Measurements from ENCODE around the gene PRKAA1. TPM values are rescaled to one million over a fixed set of nuclear protein-coding genes. Genes with fewer than 3 reads are reported as not detected.

PRKAA1 gene
- total and polyA plus RNA-seq, 2 of the 13 experiments (the other 11 are each of a cell fraction or from before 2014, with no cell fraction given), result 36.6 to 58.0 TPM

DNA sequence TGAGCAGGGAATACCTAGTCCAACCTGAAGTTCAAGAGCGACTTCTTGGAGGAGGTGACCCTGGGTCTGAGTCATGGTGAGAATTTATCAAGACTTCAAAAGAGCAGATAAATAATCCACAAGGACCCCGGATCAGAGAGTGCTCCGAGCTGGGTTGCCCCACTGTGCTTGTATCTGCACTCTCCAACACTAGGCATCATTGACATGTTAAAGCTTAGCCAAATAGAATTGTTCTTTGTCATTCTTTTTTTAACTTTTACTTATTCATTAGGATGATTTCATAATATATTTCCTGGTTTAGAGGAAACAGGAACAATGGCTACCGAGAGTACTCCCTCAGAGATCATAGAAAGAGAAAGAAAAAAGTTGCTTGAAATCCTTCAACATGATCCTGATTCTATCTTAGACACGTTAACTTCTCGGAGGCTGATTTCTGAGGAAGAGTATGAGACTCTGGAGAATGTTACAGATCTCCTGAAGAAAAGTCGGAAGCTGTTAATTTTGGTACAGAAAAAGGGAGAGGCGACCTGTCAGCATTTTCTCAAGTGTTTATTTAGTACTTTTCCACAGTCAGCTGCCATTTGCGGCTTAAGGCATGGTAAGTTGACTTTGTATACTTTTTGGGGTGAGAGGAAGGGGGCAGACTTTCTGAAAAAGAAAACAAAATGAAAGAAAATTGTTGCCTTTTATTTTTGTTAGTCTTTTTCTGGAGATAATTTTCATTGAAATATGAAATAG, 43.1 kb upstream of the PRKAA1 start, which contains the start of gene CARD6:
Gene CARD6, plus strand, starts transcription at position 300 of the 738 bp plus-strand sequence. Its CDS starts 16 bp downstream, at position 316.
- H3K36me3 ChIP-seq (replicated peaks in 1 of 2; ENCODE audit: control insufficient read depth in 1 of 2, insufficient read depth in 2 of 2, low read length in 2 of 2), result no peaks in the 10 kb centered on the region
- peak within 1 kb of the TSS; percentile 72 for H3K4me2 ChIP-seq (ENCODE audit: low read depth, low read length)
- in situ Hi-C loops (cut with HindIII; ENCODE audit: extremely low pct_ligation_motif_present, low pct_unique_long_range_greater_than_20kb) (no loop called here), intact Hi-C loops (cut with micrococcal nuclease; ENCODE audit: unreplicated experiment) (no loop called here)
- peaks cover 23% of the 10 kb centered on the region for H3K4me1 ChIP-seq (ENCODE audit: insufficient read depth, low read length)
- peak within 1 kb of the TSS; percentile 64 for H3K9ac ChIP-seq (ENCODE audit: insufficient read depth, low read depth, low read length)
- peak within 1 kb of the TSS; percentile 52 to 61 (median 55); a peak in 5 of 6 replicates for H3K4me3 ChIP-seq (replicated peaks in 1 of 3; ENCODE audit: insufficient read depth in 1 of 3, low read depth in 2 of 3, low read length in 3 of 3)
- no peak for FAIRE-seq
- peak; percentile 65 for ATAC-seq
- DNase-seq (ENCODE audit: low spot score), result no peak
- CTCF ChIA-PET (ENCODE audit: low intra/inter-chr PET ratio, low total read pairs), result no interaction called here
- 8% methylated on average over 9 of the region's 9 CpGs for WGBS (ENCODE audit: low lambda C conversion rate)
- H2AFZ ChIP-seq (ENCODE audit: low read length), result peak within 1 kb of the TSS; percentile 81
- H3K27me3 ChIP-seq (ENCODE audit: control insufficient read depth in 1 of 2, insufficient read depth in 2 of 2, low read length in 2 of 2), result no peaks in the 10 kb centered on the region
- H3K9me3 ChIP-seq (ENCODE audit: low read length), result no peaks in the 10 kb centered on the region
- BruUV-seq (replicated peaks), result TSS peak; percentile 68
- H3K79me2 ChIP-seq (ENCODE audit: insufficient read depth, low read length), result no peaks in the 10 kb centered on the region
- no peak within 1 kb of the TSS for H3K27ac ChIP-seq (ENCODE audit: extremely low read length, insufficient read depth, low read length)
- POLR2A ChIA-PET, result no interaction called here
- no peaks in the 10 kb centered on the region for H4K20me1 ChIP-seq (ENCODE audit: insufficient read depth, low read length)
- TF ChIP-seq RORA (CRISPR knock-in tag; IDR thresholded peaks at IDR 0.05) (no peak), ZNF318 (CRISPR knock-in tag; IDR thresholded peaks at IDR 0.05) (no peak), ZNF749 (CRISPR knock-in tag; IDR thresholded peaks at IDR 0.05; ENCODE audit: borderline replicate concordance) (no peak), POLR2AphosphoS2 (IDR thresholded peaks at IDR 0.05; ENCODE audit: low read depth, low read length) (no peak), CTCF (CRISPR knock-in tag; IDR thresholded peaks at IDR 0.05) (0 out of 2 replicates have a peak, but pooled peaks have one; percentile 9), POLR2G (IDR thresholded peaks at IDR 0.05; ENCODE audit: low read depth, low read length) (peak; percentile 58), MAFK (conservative IDR thresholded peaks at IDR 0.05 in 1 of 2, IDR thresholded peaks at IDR 0.05 in 1 of 2; ENCODE audit: low read length in 2 of 2) (peak; percentile 68 to 71), AGO2 (optimal IDR thresholded peaks at IDR 0.05; ENCODE audit: low read depth, low read length) (no peak), REST (IDR thresholded peaks at IDR 0.05; ENCODE audit: borderline replicate concordance in 1 of 2, low read depth in 1 of 2, low read length in 2 of 2) (no peak)

Data from HepG2 (cell line).